SH-SY5Y (cell line): ENCODE data around the gene HK3.

ENCODE experiments used
- GATA2 ChIP-seq: IDR thresholded peaks from 2 replicates; pipeline ENCODE4 v1.6.1; 2011; ENCODE audit warnings: mild to moderate bottlenecking, low read depth, low read length
- GATA3 ChIP-seq: IDR thresholded peaks from 2 replicates; pipeline ENCODE4 v1.6.1; 2011; ENCODE audit warnings: low read depth, mild to moderate bottlenecking, low read length, moderate library complexity

- TF ChIP-seq GATA3: no peak
- no peak for TF ChIP-seq GATA2
Observed at GRCh38 chr5:176944268-176944667, 45.1 kb upstream of the HK3 start.
